SK-N-MC (cell line): Measurements from ENCODE around the gene HLA-E.

Experiments
- EZH2 ChIP-seq: fragments of 200-600 bp; sonication (generic); IDR thresholded peaks from one replicate; pipeline ENCODE4 v1.6.1; 2017; ENCODE audit warnings: antibody characterized with exemption
- FOXP2 ChIP-seq: optimal IDR thresholded peaks from 2 replicates; pipeline ENCODE3; 2011; ENCODE audit warnings: mild to moderate bottlenecking, moderate library complexity; ENCODE audit not compliant: insufficient read depth; ENCODE audit errors: extremely low read length, control extremely low read depth
- POLR2AphosphoS5 ChIP-seq: IDR thresholded peaks from 2 replicates; pipeline ENCODE4 v1.6.1; 2012; ENCODE audit warnings: mild to moderate bottlenecking, low read depth, low read length, borderline replicate concordance

DNA sequence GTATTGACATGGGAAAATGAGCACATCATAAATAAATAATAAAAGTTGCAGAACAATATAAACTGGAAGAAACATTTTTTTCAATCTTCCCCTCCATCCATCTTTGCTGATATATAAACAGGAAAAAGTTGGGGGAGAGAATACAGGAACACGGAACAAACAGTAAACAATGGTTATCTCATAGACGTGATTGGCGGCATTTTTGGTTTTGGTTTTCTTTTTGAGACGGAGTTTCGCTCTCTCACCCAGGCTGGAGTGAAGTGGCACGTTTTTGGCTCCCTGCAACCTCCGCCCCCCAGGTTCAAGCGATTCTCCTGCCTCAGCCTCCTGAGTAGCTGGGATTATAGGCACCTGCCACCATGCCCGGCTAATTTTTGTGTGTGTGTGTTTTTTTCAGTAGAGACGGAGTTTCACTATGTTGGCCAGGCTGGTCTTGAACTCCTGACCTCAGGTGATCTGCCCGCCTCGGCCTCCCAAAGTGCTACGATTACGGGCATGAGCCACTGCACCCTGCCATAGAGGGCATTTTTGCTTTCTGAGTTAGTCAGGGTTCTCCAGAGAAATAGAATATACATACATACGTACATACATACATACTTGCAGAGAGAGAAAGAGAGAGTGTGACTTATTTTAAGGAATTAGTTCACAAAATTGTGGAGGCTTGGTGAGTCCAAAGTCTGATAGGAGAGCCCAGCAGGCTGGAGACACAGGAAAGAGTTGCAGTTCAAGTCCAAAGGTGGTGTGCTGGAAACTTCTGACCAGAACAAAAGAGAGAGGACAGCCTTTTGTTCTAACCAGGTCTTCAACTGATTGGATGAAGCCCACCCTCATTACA, 44.4 kb downstream of the HLA-E start:
- TF ChIP-seq FOXP2 = no peak
- TF ChIP-seq POLR2AphosphoS5 = no peak
- TF ChIP-seq EZH2 = no peak
